HG02852 (cell line): ENCODE measurements around the gene ARHGAP15.

Experiments
- ATAC-seq: cut with Tn5 transposase; IDR thresholded peaks from one replicate; pipeline ENCODE4 v1.9.1; 2021; ENCODE audit warnings: mild to moderate bottlenecking, moderate library complexity; ENCODE audit not compliant: unreplicated experiment

ARHGAP15 gene

GRCh38 chr2:143165291-143165690, 36.1 kb downstream of the ARHGAP15 start:
- ATAC-seq = no peak

GRCh38 chr2:143169105-143169504, 39.9 kb downstream of the ARHGAP15 start:
- ATAC-seq = no peak

GRCh38 chr2:143171817-143172216, 42.6 kb downstream of the ARHGAP15 start:
- no peak for ATAC-seq

GRCh38 chr2:143175438-143175837, 46.2 kb downstream of the ARHGAP15 start:
- no peak for ATAC-seq

GRCh38 chr2:143176606-143177005, 47.4 kb downstream of the ARHGAP15 start:
- peak; percentile 23 for ATAC-seq

- peak; percentile 96 for ATAC-seq
Observed at GRCh38 chr2:143177096-143177786, 48.0 kb downstream of the ARHGAP15 start.

GRCh38 chr2:143181494-143181893, 52.3 kb downstream of the ARHGAP15 start:
- no peak for ATAC-seq

- no peak for ATAC-seq
Observed at GRCh38 chr2:143182649-143183048, 53.4 kb downstream of the ARHGAP15 start.

GRCh38 chr2:143183804-143184463, 54.7 kb downstream of the ARHGAP15 start:
- peak; percentile 96 for ATAC-seq

GRCh38 chr2:143186876-143187275, 57.7 kb downstream of the ARHGAP15 start:
- no peak for ATAC-seq

GRCh38 chr2:143190431-143190830, 61.2 kb downstream of the ARHGAP15 start:
- ATAC-seq = no peak

GRCh38 chr2:143192106-143192505, 62.9 kb downstream of the ARHGAP15 start:
- ATAC-seq = no peak

- ATAC-seq = no peak
Observed at GRCh38 chr2:143192716-143193115, 63.5 kb downstream of the ARHGAP15 start.

- no peak for ATAC-seq
Observed at GRCh38 chr2:143193121-143193520, 63.9 kb downstream of the ARHGAP15 start.

- ATAC-seq = no peak
Observed at GRCh38 chr2:143195511-143195910, 66.3 kb downstream of the ARHGAP15 start.

GRCh38 chr2:143204062-143204461, 74.8 kb downstream of the ARHGAP15 start:
- ATAC-seq = no peak

- ATAC-seq = no peak
Observed at GRCh38 chr2:143205106-143205764, 76.0 kb downstream of the ARHGAP15 start.

GRCh38 chr2:143209570-143210445, 80.6 kb downstream of the ARHGAP15 start:
- ATAC-seq = no peak

- ATAC-seq = no peak
Observed at GRCh38 chr2:143210446-143210819, 81.2 kb downstream of the ARHGAP15 start.

GRCh38 chr2:143217512-143218115, 88.4 kb downstream of the ARHGAP15 start:
- no peak for ATAC-seq

GRCh38 chr2:143218621-143219020, 89.4 kb downstream of the ARHGAP15 start:
- no peak for ATAC-seq
